Subcutaneous abdominal adipose tissue (tissue), 5 donors: Measurements from ENCODE around the gene SERINC2.

Source experiments
- H3K27ac ChIP-seq: one replicate; pipeline ENCODE4 v1.7.0; 2013; ENCODE audit warnings: low read depth, mild to moderate bottlenecking, inconsistent platforms, low read length, moderate library complexity
- H3K27me3 ChIP-seq, 5 donors: one replicate each; pipeline ENCODE4 v1.7.0; 2013; ENCODE audit warnings: low read length in 5 of 5, inconsistent platforms in 1 of 5; ENCODE audit not compliant: control insufficient read depth in 5 of 5, insufficient read depth in 4 of 5
- H3K36me3 ChIP-seq, 5 donors: one replicate each; pipeline ENCODE4 v1.7.0; 2013; ENCODE audit warnings: low read length in 5 of 5; ENCODE audit not compliant: control insufficient read depth in 5 of 5, insufficient read depth in 5 of 5
- H3K4me1 ChIP-seq, 5 donors: one replicate each; pipeline ENCODE4 v1.7.0; 2013; ENCODE audit warnings: low read length in 5 of 5, mild to moderate bottlenecking in 3 of 5, moderate library complexity in 1 of 5; ENCODE audit not compliant: control insufficient read depth in 5 of 5, insufficient read depth in 5 of 5
- H3K4me3 ChIP-seq, 5 donors: one replicate each; pipeline ENCODE4 v1.7.0; 2013; ENCODE audit warnings: low read length in 5 of 5, low read depth in 1 of 5
- H3K9ac ChIP-seq, 5 donors: one replicate each; pipeline ENCODE4 v1.7.0; 2013; ENCODE audit warnings: low read length in 5 of 5, mild to moderate bottlenecking in 4 of 5, moderate library complexity in 3 of 5
- H3K9me3 ChIP-seq, 5 donors: one replicate each; pipeline ENCODE4 v1.7.0; 2013; ENCODE audit warnings: low read length in 5 of 5; ENCODE audit not compliant: control insufficient read depth in 5 of 5
- donor health status: healthy.
- donor health status: healthy.
- donor health status: healthy.
- donor health status: healthy.
- donor health status: healthy.

Gene SERINC2

DNA sequence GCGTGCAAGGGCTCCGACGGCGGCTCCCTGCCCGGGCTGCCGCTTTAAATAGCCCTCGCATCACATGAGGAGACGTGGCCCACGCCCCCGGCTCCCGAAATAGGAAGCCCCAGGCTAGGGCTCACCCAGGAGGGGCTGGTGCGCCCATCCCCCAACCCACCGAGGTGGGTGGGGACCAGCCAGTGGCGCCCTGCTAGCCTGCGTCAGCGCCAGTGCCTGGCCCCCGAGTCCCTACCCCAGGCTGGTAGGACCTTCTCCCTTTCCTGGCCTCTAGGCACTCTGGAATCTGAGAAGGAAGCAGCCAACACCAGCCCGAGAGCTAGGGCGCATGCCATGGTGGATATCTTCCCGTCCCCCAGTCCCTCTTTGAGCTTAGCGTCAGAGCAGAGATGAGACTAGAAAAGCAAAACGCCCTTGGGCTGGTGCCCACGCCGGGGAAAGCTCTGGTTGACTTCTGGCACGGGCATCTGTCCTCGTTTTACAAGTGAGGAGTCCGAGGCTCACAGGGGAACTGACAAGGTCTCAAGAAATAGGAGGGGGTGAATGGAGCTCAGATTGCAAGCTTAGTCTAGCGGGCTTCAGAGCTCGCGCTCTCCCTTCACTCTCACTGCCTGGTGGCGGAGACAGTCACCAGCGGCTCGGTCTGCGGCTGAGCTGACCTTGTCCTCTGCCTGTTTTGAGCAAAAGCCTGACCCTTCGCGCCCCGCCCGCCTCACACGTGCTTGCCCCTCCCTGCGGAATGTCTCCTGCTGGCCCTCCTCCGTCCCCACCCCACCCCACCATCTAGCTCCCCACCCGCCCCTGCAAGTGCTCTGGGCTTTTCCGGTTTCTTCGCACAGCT is 39.7 kb upstream of the SERINC2 start, which contains the start of gene FABP3:
Gene FABP3, minus strand, starts transcription at position 21 of the 841 bp plus-strand sequence. CDS start 62 bp downstream, outside the sequence.
- Histone ChIP-seq H3K4me3 (peak within 1 kb of the TSS; percentile 56 to 79 (median 73)), H3K4me1 (peaks cover 5 to 43% (median 27%) of the 10 kb centered on the region in 5 donors), H3K9ac (peak within 1 kb of the TSS in 4 of 5 donors; percentile 29 to 72 (median 54)), H3K9me3 (no peaks in the 10 kb centered on the region), H3K27ac (peak within 1 kb of the TSS; percentile 70), H3K27me3 (no peaks in the 10 kb centered on the region), H3K36me3 (no peaks in the 10 kb centered on the region)

DNA sequence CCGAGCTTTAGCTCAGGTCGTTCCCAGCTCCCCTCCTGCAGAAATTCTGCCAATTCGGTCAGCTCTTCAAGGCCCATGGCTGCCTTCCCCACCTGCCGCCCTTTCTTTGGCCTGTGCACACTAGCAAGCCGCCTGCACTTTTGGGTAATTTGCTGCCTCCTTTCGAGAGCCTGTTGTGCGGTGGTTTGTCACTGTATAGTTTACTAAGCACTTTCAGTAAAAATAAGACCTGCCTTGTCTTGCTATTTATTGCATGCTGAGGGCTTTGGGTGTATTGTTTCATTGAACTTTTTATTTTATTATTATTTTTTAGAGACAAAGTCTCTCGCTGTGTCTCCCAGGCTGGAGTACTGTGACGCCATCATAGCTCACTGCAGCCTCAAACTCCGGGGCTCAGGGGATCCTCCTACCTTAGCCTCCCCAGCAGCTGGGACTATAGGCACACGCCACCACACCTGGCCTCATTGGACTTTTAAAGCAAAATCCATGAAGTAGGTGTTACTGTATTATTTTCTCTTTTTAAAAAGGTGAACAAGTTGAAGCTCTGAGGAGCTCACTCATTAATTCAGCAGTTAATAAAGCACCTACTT is 39.0 kb upstream of the SERINC2 start:
- Histone ChIP-seq H3K27me3 (no peaks in the 10 kb centered on the region), H3K9ac (peak overlapping the region in 1 of 5 donors; percentile 26), H3K9me3 (no peaks in the 10 kb centered on the region), H3K4me1 (peaks cover 2 to 43% (median 27%) of the 10 kb centered on the region in 5 donors), H3K36me3 (no peaks in the 10 kb centered on the region), H3K27ac (no peak overlapping the region), H3K4me3 (peak overlapping the region in 4 of 5 donors; percentile 48 to 73 (median 64))

DNA sequence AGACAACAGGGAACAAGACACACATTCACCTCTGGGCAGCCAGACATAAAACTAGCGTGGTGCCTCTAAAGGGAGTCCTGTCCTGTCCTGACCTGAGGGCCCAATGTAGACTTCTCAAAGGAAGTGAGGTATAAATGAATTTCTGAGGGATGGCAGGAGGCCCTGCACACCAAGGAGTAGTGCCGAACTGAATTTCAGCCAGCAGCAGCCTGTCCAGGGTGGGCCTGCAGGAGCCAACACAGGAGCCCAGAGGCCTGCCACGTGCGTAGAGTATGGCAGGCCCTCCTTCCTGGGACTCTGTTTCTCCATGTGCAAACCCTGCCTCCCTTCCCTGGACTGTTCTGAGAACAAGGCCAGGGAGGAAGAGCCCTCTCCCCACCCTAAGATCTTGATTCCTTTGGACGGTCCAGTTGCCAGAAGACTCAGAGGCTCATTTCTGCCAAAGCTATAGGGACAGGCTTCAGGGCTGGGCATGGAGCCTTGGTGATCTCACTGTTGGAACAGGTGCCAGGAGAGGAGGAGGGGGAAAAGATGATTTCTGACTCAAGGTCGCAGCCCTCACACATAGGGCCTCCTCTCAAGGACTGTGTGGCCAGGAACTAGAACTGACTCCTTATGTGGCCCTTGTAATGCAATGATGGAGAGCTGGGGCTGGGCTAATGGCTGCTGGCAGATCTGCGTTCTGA is 38.4 kb upstream of the SERINC2 start:
- H3K27me3 ChIP-seq = no peaks in the 10 kb centered on the region
- H3K9me3 ChIP-seq = no peaks in the 10 kb centered on the region
- H3K4me3 ChIP-seq = no peak overlapping the region
- H3K4me1 ChIP-seq = peaks cover 2 to 43% (median 27%) of the 10 kb centered on the region in 5 donors
- H3K9ac ChIP-seq = no peak overlapping the region
- H3K27ac ChIP-seq = no peak overlapping the region
- H3K36me3 ChIP-seq = no peaks in the 10 kb centered on the region

DNA sequence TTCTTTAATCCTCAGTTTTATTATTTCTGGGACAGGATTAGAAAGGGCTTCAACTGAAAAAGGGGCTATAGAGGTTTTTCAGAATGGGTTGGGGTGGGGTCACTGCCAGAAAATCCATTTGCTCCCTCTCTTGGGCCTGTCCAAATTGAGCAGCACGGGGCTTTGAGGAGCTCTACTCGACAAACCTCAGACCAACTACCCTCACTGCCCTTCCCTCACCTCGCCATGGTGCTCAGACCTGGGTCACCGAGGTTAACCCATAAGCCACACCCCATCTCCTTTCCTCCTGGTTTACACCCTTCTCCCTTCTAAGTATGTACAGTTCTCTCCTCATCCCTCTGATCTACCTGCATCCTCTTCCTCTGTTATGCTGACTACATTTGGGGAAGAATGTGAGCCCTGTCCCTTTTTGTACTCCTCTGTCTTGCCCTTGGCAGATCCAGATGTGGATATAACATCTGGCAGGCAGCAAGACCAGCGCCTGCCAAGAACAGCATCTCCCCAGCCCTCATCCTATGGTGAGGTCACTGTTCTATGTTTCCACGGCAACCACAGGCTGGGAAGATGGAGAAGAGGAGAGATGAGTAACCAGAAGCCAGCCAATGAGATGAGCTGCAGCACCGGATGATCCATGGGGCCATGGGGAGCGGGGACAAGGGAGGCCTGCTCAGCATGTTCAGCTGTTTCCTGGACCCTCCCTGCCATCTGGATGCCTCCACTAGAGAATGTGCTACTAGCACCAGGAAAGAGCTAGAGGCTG is 36.5 kb upstream of the SERINC2 start:
- H3K36me3 ChIP-seq = no peaks in the 10 kb centered on the region
- H3K27ac ChIP-seq = no peak overlapping the region

DNA sequence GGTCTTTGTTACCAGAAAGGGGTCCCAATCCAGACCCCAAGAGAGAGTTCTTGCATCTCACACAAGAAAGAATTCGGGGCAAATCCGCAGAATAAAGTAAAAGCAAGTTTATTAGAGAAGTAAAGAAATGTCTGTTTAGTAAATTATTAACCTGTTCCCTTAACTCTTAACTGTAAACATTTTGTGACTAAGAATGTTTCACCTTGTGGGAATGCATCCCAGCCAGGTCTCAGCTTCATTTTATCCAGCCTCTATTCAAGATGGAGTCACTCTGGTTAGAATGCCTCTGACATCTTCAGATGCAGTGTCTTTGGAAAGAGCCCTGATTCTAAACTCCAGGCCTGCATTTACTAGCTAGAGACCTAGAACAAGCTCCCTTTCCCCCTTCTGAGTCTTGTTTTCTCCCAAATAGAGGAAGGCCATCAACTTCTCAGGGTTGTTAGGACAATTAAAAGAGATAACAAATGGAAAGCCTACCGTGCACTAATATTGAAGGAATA is 35.6 kb upstream of the SERINC2 start:
- Histone ChIP-seq H3K4me3 (no peak overlapping the region), H3K9ac (no peak overlapping the region), H3K9me3 (no peaks in the 10 kb centered on the region), H3K27me3 (no peaks in the 10 kb centered on the region), H3K36me3 (no peaks in the 10 kb centered on the region), H3K4me1 (peaks cover 0 to 43% (median 37%) of the 10 kb centered on the region in 5 donors), H3K27ac (no peak overlapping the region)

More for the DNA sequence above, 36.5 kb upstream of the SERINC2 start:
- Histone ChIP-seq H3K27me3 (no peaks in the 10 kb centered on the region), H3K4me3 (no peak overlapping the region), H3K4me1 (peaks cover 0 to 48% (median 33%) of the 10 kb centered on the region in 5 donors), H3K9ac (no peak overlapping the region), H3K9me3 (no peaks in the 10 kb centered on the region)

DNA sequence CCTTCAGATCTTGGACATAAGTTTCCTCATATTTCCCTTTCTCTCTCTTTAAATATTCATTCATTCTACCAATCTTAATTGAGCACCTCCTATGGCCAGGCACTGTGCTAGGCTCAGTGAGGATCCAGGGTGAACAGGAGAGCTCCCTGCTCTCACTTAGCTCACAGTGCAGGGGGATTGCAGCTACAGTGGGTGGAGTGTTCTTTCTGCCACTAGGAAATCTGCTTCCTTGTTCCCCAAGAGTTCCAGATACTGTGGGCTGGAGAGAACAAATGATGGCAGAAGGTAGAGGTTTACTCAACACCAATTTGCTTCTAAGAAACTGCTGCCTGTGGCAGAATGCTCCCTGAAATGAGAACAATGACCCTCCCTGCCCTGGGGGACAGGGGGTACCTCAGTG is 35.0 kb upstream of the SERINC2 start:
- Histone ChIP-seq H3K9me3 (no peaks in the 10 kb centered on the region), H3K9ac (no peak overlapping the region), H3K4me3 (no peak overlapping the region), H3K4me1 (peaks cover 0 to 37% (median 31%) of the 10 kb centered on the region in 5 donors), H3K27me3 (no peaks in the 10 kb centered on the region), H3K36me3 (no peaks in the 10 kb centered on the region), H3K27ac (no peak overlapping the region)

DNA sequence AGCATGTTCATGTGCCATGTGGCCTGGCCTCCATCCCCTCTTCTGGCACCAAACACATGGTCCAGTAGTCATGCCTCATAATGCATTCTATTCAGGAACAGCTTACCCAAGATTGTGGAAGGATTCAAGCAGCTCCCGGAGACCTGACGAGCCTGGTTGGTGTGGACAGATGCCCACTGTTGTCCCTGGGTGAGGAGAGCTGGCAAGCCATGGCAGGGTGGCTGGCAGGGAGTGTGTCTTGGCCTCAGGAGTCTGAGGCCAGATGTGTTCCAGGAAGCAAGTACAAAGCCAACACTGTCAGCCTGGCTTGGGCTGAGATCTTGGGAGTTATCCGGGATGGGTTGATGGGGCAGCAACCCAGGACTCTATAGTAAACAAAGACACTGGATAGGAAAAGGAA is 32.8 kb upstream of the SERINC2 start:
- Histone ChIP-seq H3K4me3 (no peak overlapping the region), H3K27ac (no peak overlapping the region), H3K9ac (no peak overlapping the region)

DNA sequence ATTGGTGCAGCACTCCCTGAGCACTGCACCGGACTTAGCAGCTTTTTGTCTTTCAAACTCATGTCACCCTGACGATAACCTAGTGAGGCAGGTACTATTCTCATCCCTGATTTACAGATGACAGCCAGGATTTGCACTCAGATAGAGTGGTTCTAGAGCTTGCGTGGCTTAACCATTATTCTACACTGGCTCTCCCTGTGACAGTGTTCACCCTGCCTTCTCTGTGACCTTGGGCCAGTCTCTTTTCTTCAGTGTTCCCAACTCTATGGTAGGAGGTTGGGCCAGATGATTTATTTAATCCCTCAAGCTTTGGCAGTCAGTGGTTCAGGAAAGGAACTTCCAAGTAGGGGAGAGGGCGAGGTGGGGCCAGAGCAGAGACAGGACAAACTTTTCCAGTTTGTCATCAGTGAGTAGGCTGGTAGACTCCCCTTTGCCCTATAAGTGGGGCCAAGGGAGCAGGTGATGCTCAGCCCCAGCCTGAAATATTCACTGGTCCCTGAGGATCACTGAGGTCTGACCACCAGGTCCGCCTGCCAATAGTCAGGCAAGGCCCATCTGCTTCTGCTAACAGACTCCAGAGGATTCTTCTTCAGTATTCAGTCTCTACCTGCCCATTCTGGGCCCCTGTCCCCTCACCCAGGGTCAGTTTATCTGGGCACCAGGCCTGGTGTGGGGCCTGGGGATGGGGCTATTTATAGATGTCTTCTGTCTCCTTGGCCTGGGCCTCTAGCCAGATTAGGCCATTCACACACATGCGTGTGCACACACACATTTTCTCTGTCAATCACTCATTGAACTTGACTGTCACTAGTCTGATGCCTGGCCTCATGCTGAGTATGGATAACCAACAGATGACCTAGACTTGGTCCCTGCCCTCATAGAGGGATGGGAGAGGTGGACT is 31.4 kb upstream of the SERINC2 start:
- Histone ChIP-seq H3K9me3 (no peaks in the 10 kb centered on the region), H3K4me1 (peaks cover 0 to 22% (median 14%) of the 10 kb centered on the region in 5 donors), H3K27ac (no peak overlapping the region), H3K9ac (no peak overlapping the region), H3K4me3 (no peak overlapping the region), H3K27me3 (peaks cover 0 to 6% (median 0%) of the 10 kb centered on the region in 5 donors), H3K36me3 (no peaks in the 10 kb centered on the region)

More for the DNA sequence above, 32.8 kb upstream of the SERINC2 start:
- peaks cover 0 to 2% (median 0%) of the 10 kb centered on the region in 5 donors for H3K27me3 ChIP-seq
- H3K9me3 ChIP-seq = no peaks in the 10 kb centered on the region
- peaks cover 0 to 22% (median 14%) of the 10 kb centered on the region in 5 donors for H3K4me1 ChIP-seq
- H3K36me3 ChIP-seq = no peaks in the 10 kb centered on the region
